HCT116 (cell line): ENCODE data around the gene GLMP. TPM values are rescaled to one million over a fixed set of nuclear protein-coding genes. Genes with fewer than 3 reads are reported as not detected.
A peak's percentile ranks its signal among the peaks of the same experiment; 100 is the strongest.

ENCODE experiments used
- ATAC-seq: fragments of 200-7000 bp; cut with Tn5 transposase; 2 replicates; pipeline ENCODE4 v1.9.1; 2020; ENCODE audit warnings: mild to moderate bottlenecking, moderate library complexity
- BruUV-seq: library from RNA; stranded (reverse); fragments of 400-500 nt; replicated peaks from 2 replicates; lab custom pipeline; 2021; lab: Mats Ljungman, UMichigan
- CTCF ChIA-PET: fragments of 300-600 bp; sonication (Branson Sonifier 250); formaldehyde crosslinking; loops from one replicate; lab custom pipeline; 2021; ENCODE audit warnings: antibody characterized with exemption; lab: Charles Lee
- POLR2A ChIA-PET: fragments of 300-600, 350-600 bp; sonication (Branson Sonifier 250); formaldehyde crosslinking; loops from one replicate; lab custom pipeline; 2021; ENCODE audit warnings: antibody characterized with exemption; lab: Charles Lee
- RAD21 ChIA-PET, 2 experiments: fragments of 300-600 bp; sonication (Branson Sonifier 250); formaldehyde crosslinking; loops; one replicate each; lab custom pipeline; 2023; ENCODE audit warnings: low total read pairs in 2 of 2; ENCODE audit not compliant: uncharacterized antibody in 2 of 2, unreplicated experiment in 2 of 2, low non-redundant PET in 1 of 2; lab: Charles Lee
- DNase-seq: peaks from one replicate; pipeline ENCODE4 v3.0.0-alpha.2; 2010; ENCODE audit warnings: low read depth, low spot score
- H2AFZ ChIP-seq: fragments of 200-600 bp; shearing (Covaris generic), sonication (generic); 2 replicates; pipeline ENCODE4 v1.6.1; 2017; ENCODE audit warnings: low read depth, mixed run types, mixed read lengths, antibody characterized with exemption, low read length; ENCODE audit not compliant: poor library complexity, severe bottlenecking
- H3K27ac ChIP-seq: 2 replicates; pipeline ENCODE4 v1.5.1; 2012; ENCODE audit warnings: low read depth, low read length
- H3K27me3 ChIP-seq: fragments of 200-600 bp; sonication (generic); 2 replicates; pipeline ENCODE4 v1.6.1; 2016; ENCODE audit warnings: mixed run types, low read length, mixed read lengths; ENCODE audit not compliant: insufficient read depth
- H3K36me3 ChIP-seq, 2 experiments: fragments of 200-500 bp in 1 of 2; fragments of 200-600 bp in 1 of 2; sonication (Bioruptor generic) in 1 of 2; sonication (generic) in 1 of 2; 2 replicates each; pipeline versions ENCODE4 v1.5.1 to v1.6.1; 2014 to 2016; ENCODE audit warnings: low read length in 2 of 2, inconsistent platforms in 1 of 2, mixed read lengths in 1 of 2, mixed run types in 1 of 2; ENCODE audit not compliant: insufficient read depth in 2 of 2, control insufficient read depth in 1 of 2
- H3K4me1 ChIP-seq, 2 experiments: fragments of 200-600 bp in 1 of 2; sonication (generic) in 1 of 2; 2 replicates each; pipeline versions ENCODE4 v1.5.1 to v1.6.1; 2012 to 2017; ENCODE audit warnings: low read length in 2 of 2, inconsistent platforms in 1 of 2, mild to moderate bottlenecking in 1 of 2, mixed read lengths in 1 of 2, mixed run types in 1 of 2, moderate library complexity in 1 of 2; ENCODE audit not compliant: insufficient read depth in 2 of 2, control insufficient read depth in 1 of 2
- H3K4me2 ChIP-seq: fragments of 200-600 bp; sonication (generic); 2 replicates; pipeline ENCODE4 v1.6.1; 2017; ENCODE audit warnings: mixed run types, low read length, mixed read lengths
- H3K4me3 ChIP-seq, 2 experiments: fragments of 200-600 bp in 1 of 2; sonication (generic) in 1 of 2; replicated peaks in 1 of 2; 2 replicates each; pipeline ENCODE4 v1.5.1; 2011 to 2016; ENCODE audit warnings: low read length in 2 of 2, control low read depth in 1 of 2, low read depth in 1 of 2, mild to moderate bottlenecking in 1 of 2, mixed read lengths in 1 of 2, mixed run types in 1 of 2
- H3K79me2 ChIP-seq: fragments of 200-600 bp; sonication (generic); 2 replicates; pipeline ENCODE4 v1.6.1; 2017; ENCODE audit warnings: mild to moderate bottlenecking, mixed run types, low read length, moderate library complexity, mixed read lengths; ENCODE audit not compliant: insufficient read depth
- H3K9ac ChIP-seq: fragments of 200-600 bp; sonication (generic); 2 replicates; pipeline ENCODE4 v1.6.1; 2016; ENCODE audit warnings: low read length, mixed read lengths
- H3K9me2 ChIP-seq: fragments of 200-600 bp; sonication (generic), shearing (Covaris generic); 2 replicates; pipeline ENCODE4 v1.6.1; 2017; ENCODE audit warnings: mixed run types, mild to moderate bottlenecking, moderate library complexity; ENCODE audit not compliant: insufficient read depth
- H3K9me3 ChIP-seq, 2 experiments: fragments of 200-500 bp in 1 of 2; fragments of 200-600 bp in 1 of 2; sonication (Bioruptor generic) in 1 of 2; sonication (generic) in 1 of 2; 2 replicates each; pipeline ENCODE4 v1.6.1; 2014 to 2017; ENCODE audit warnings: low read length in 2 of 2, mixed read lengths in 2 of 2, inconsistent platforms in 1 of 2, low read depth in 1 of 2, mild to moderate bottlenecking in 1 of 2, mixed run types in 1 of 2, moderate library complexity in 1 of 2; ENCODE audit not compliant: control insufficient read depth in 1 of 2, insufficient read depth in 1 of 2
- H4K20me1 ChIP-seq: fragments of 200-600 bp; sonication (generic), shearing (Covaris generic); 2 replicates; pipeline ENCODE4 v1.6.1; 2017; ENCODE audit warnings: mixed run types, mild to moderate bottlenecking, moderate library complexity; ENCODE audit not compliant: insufficient read depth
- CBX3 ChIP-seq: IDR thresholded peaks from 2 replicates; pipeline ENCODE4 v1.6.1; 2012; ENCODE audit warnings: low read depth
- CEBPB ChIP-seq: IDR thresholded peaks from 2 replicates; pipeline ENCODE4 v1.6.1; 2012; ENCODE audit warnings: low read depth
- EGR1 ChIP-seq: IDR thresholded peaks from 2 replicates; pipeline ENCODE4 v1.6.1; 2012; ENCODE audit warnings: low read depth
- ELF1 ChIP-seq: IDR thresholded peaks from 2 replicates; pipeline ENCODE4 v1.6.1; 2012; ENCODE audit warnings: low read depth, borderline replicate concordance
- EZH2 ChIP-seq: fragments of 200-600 bp; sonication (generic); IDR thresholded peaks from 2 replicates; pipeline ENCODE4 v1.6.1; 2017; ENCODE audit warnings: antibody characterized with exemption, mixed run types
- JUND ChIP-seq: IDR thresholded peaks from 2 replicates; pipeline ENCODE4 v1.6.1; 2012
- POLR2A ChIP-seq: IDR thresholded peaks from 2 replicates; pipeline ENCODE4 v1.7.0; 2011; ENCODE audit warnings: borderline replicate concordance; ENCODE audit not compliant: insufficient read depth, insufficient read length; ENCODE audit errors: extremely low read depth
- POLR2AphosphoS5 ChIP-seq: IDR thresholded peaks from 2 replicates; pipeline ENCODE4 v1.6.1; 2011; ENCODE audit warnings: mild to moderate bottlenecking, low read depth, low read length, moderate library complexity
- RAD21 ChIP-seq: IDR thresholded peaks from 2 replicates; pipeline ENCODE4 v1.6.1; 2012; ENCODE audit warnings: low read depth, mild to moderate bottlenecking
- SP1 ChIP-seq: IDR thresholded peaks from 2 replicates; pipeline ENCODE4 v1.6.1; 2012; ENCODE audit warnings: low read depth
- SRF ChIP-seq: IDR thresholded peaks from 2 replicates; pipeline ENCODE4 v1.6.1; 2012; ENCODE audit warnings: low read depth
- YY1 ChIP-seq: IDR thresholded peaks from 2 replicates; pipeline ENCODE4 v1.6.1; 2011; ENCODE audit warnings: low read length, low read depth, moderate library complexity, mild to moderate bottlenecking; ENCODE audit not compliant: insufficient replicate concordance; ENCODE audit errors: extremely low read depth
- ZFX ChIP-seq: fragments of 450-650 bp; IDR thresholded peaks from 2 replicates; pipeline ENCODE4 v1.6.1; 2017
- ZNF274 ChIP-seq: fragments of 200-500 bp; sonication (Bioruptor generic); IDR thresholded peaks from 2 replicates; pipeline ENCODE4 v1.6.1; 2014; ENCODE audit warnings: mild to moderate bottlenecking, low read depth, low read length, inconsistent platforms
- intact Hi-C: fragments of 100-400 bp; cut with micrococcal nuclease; formaldehyde crosslinking; loops from 2 replicates; pipeline ENCODE4 v1.10.0; 2022
- total RNA-seq: library from RNA; stranded (reverse); gene quantifications from one replicate; pipeline ENCODE4 v1.2.1, GENCODE V29; 2021; ENCODE audit not compliant: unreplicated experiment
- TF ChIP-seq, protein P1 (sequence below): IDR thresholded peaks from 2 replicates; pipeline ENCODE4 v1.6.1; 2012
- TF ChIP-seq, protein P2 (sequence below), 3 experiments: fragments of 200-600 bp in 1 of 3; sonication (generic) in 1 of 3; IDR thresholded peaks in 2 of 3; conservative IDR thresholded peaks in 1 of 3; 2 replicates each; pipeline ENCODE4 v1.5.1; 2012 to 2017; ENCODE audit warnings: low read depth in 2 of 3, low read length in 2 of 3, antibody characterized with exemption in 1 of 3, borderline replicate concordance in 1 of 3, control low read depth in 1 of 3, mild to moderate bottlenecking in 1 of 3, mixed read lengths in 1 of 3, mixed run types in 1 of 3, moderate library complexity in 1 of 3; ENCODE audit not compliant: insufficient read depth in 1 of 3

GLMP gene
- total RNA-seq, 1 experiment from 2014 or later, result 27.8 TPM

DNA sequence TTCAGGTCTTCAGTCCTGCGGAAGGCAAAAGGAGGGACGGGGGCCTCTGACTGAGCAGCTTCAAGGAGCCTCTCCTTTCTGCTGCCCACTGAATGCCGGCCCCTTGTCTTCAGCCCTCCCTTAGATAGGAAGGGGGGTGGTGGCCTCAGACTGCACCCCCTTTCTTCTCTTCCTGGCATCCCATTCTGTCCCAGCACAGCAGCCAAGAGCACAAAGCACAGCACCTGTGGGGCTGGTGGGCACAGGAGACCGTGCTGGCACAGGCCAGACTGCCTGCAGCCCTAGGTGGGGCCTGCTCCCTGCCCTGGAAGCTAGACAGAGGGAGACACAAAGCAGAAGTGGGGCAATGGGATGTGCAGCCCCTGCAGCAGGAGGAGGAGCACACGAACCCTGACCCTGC, 45.9 kb downstream of the GLMP start:
- Histone ChIP-seq H3K27me3 (no peaks in the 10 kb centered on the region), H3K4me2 (no peak overlapping the region), H3K9me3 (no peaks in the 10 kb centered on the region), H3K4me3 (no peak overlapping the region), H2AFZ (no peak overlapping the region), H3K9me2 (no peaks in the 10 kb centered on the region), H3K79me2 (no peaks in the 10 kb centered on the region), H4K20me1 (peaks cover 3% of the 10 kb centered on the region; the same call in 1 of the 2 replicates), H3K36me3 (peaks cover 36 to 49% of the 10 kb centered on the region in 2 experiments), H3K27ac (no peak overlapping the region), H3K9ac (no peak overlapping the region), H3K4me1 (peaks cover 8 to 19% of the 10 kb centered on the region in 2 experiments)
- DNase-seq (no peak), ATAC-seq (no peak)
- ChIA-PET RAD21 (no interaction called here), CTCF (no interaction called here), POLR2A (no interaction called here)
- no TSS peak for BruUV-seq
- intact Hi-C loops, result no loop called here
- TF ChIP-seq SP1, result no peak
- TF ChIP-seq, protein P1, sequence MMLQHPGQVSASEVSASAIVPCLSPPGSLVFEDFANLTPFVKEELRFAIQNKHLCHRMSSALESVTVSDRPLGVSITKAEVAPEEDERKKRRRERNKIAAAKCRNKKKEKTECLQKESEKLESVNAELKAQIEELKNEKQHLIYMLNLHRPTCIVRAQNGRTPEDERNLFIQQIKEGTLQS, result no peak
- TF ChIP-seq RAD21, result no peak
- TF ChIP-seq POLR2AphosphoS5, result no peak
- TF ChIP-seq EGR1, result no peak
- TF ChIP-seq YY1, result no peak
- TF ChIP-seq ELF1, result no peak
- no peak for TF ChIP-seq JUND
- TF ChIP-seq CBX3, result no peak
- TF ChIP-seq ZFX, result no peak

DNA sequence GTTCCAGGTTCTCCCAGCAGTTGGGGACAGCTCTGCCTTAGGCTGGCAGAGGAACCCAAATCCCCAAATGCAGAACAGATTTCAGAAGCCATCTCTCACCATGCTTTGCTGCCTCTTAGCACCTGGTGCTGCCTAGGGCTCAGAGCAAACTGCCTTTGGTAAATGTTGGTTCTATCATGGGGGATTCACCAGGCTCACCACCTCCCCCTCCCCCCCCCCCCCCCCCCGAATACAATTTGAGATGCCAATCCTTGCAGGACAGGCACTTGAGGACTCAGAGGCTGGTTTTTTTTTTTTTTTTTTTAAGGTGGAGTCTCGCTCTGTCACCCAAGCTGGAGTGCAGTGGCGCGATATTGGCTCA, 47.2 kb downstream of the GLMP start:
- H3K4me3 ChIP-seq, result no peak overlapping the region
- ChIA-PET RAD21 (no interaction called here), POLR2A (no interaction called here), CTCF (no interaction called here)
- TF ChIP-seq POLR2AphosphoS5 (no peak), ELF1 (no peak), CEBPB (no peak), SRF (no peak), EZH2 (no peak), RAD21 (no peak), POLR2A (no peak), ZNF274 (no peak)
- TF ChIP-seq, protein P1, result no peak
- TF ChIP-seq, protein P2, sequence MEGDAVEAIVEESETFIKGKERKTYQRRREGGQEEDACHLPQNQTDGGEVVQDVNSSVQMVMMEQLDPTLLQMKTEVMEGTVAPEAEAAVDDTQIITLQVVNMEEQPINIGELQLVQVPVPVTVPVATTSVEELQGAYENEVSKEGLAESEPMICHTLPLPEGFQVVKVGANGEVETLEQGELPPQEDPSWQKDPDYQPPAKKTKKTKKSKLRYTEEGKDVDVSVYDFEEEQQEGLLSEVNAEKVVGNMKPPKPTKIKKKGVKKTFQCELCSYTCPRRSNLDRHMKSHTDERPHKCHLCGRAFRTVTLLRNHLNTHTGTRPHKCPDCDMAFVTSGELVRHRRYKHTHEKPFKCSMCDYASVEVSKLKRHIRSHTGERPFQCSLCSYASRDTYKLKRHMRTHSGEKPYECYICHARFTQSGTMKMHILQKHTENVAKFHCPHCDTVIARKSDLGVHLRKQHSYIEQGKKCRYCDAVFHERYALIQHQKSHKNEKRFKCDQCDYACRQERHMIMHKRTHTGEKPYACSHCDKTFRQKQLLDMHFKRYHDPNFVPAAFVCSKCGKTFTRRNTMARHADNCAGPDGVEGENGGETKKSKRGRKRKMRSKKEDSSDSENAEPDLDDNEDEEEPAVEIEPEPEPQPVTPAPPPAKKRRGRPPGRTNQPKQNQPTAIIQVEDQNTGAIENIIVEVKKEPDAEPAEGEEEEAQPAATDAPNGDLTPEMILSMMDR (IDR thresholded peaks at IDR 0.05 in 2 of 3, conservative IDR thresholded peaks at IDR 0.05 in 1 of 3; ENCODE audit: borderline replicate concordance in 1 of 3, insufficient read depth in 1 of 3, low read depth in 2 of 3, low read length in 2 of 3), result no peak
- no peaks in the 10 kb centered on the region for H3K79me2 ChIP-seq
- peaks cover 8 to 19% of the 10 kb centered on the region in 2 experiments for H3K4me1 ChIP-seq
- peaks cover 3% of the 10 kb centered on the region; the same call in 1 of the 2 replicates for H4K20me1 ChIP-seq
- peak overlapping the region; percentile 24; the same call in 1 of the 2 replicates for H3K27ac ChIP-seq
- H3K9me2 ChIP-seq, result no peaks in the 10 kb centered on the region
- H3K9me3 ChIP-seq, result no peaks in the 10 kb centered on the region
- H2AFZ ChIP-seq, result no peak overlapping the region
- no peak overlapping the region for H3K4me2 ChIP-seq
- ATAC-seq (no peak), DNase-seq (no peak)
- BruUV-seq, result no TSS peak
- peaks cover 27 to 40% of the 10 kb centered on the region in 2 experiments for H3K36me3 ChIP-seq
- intact Hi-C loops, result no loop called here
- H3K27me3 ChIP-seq, result no peaks in the 10 kb centered on the region
- H3K9ac ChIP-seq, result no peak overlapping the region
